Pulmonary artery endothelial cell (primary cell): ENCODE measurements around the gene EHMT1. TPM values are rescaled to one million over a fixed set of nuclear protein-coding genes. Genes with fewer than 3 reads are reported as not detected.

Source experiments
- DNase-seq: peaks from one replicate; pipeline ENCODE4 v3.0.0-alpha.2; 2011; ENCODE audit warnings: low read depth, low spot score
- total RNA-seq: library from RNA; depleted of rRNA; stranded (reverse); fragments of >200 nt; gene quantifications from 2 replicates; pipeline ENCODE4 v1.2.3, GENCODE V29; 2014

EHMT1 gene
- total RNA-seq, 1 donor from 2014 or later: 68.3 TPM

DNA sequence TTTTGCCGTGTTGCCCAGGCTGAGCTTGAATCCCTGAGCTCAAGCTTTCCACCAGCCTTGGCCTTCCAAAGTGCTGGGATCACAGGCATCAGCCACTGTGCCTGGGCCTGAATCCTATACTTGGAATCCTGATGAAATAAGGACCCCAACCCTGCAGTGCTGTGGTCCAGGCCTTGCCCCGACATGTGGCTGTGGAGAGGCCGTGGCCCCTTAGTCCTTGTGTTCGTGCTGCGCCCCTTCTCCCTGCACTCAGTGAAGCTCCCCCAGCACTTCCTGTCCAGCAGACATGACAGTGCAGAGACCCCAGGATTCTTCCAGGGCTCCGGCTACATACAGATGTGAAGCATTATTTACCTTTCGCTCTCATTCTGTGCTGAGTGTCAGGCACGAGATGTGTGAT, 52.9 kb downstream of the EHMT1 start:
- no peak for DNase-seq

DNA sequence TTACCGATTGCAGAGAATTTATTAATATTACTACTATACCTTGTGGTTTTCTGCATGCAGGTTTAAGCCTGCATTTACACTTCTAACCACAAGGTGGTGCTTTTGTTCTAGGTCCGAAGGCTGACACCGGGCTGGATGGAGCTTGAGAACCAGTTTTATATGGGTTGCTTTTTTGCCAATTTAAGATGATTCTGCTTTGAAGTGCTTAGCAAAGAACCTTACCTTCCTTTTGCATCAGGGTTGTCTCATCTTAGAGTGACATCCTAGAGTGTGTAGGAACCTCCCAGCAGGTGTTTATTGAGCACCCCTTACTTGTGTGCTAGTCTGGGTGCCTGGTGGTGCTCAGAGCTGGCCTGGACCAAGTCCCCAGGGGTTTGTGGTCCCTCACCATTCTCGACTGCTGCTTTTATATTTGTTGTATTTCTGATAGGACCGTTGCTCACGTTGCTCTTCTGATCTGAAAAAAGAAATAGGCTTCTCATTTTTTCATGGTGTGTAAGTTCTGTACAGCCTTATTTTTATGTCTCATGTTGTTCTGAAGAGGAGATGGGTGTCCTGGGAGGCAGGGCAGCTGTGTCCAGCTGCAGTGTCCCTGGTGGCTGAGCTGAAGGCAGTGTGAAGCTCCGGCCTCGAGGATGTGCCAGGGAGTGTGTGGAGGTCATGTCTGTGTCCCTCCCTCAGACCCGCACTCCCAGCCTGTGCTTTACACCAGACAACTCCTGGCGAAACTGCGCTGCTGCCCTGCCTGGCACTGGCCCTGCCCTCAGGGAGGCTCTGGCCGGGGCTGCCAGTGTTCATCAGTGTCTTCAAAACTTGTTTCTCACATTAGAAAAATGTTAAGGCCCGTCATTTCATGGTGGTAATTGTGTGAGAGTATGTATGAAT, 54.3 kb downstream of the EHMT1 start:
- DNase-seq: peak; percentile 27

DNA sequence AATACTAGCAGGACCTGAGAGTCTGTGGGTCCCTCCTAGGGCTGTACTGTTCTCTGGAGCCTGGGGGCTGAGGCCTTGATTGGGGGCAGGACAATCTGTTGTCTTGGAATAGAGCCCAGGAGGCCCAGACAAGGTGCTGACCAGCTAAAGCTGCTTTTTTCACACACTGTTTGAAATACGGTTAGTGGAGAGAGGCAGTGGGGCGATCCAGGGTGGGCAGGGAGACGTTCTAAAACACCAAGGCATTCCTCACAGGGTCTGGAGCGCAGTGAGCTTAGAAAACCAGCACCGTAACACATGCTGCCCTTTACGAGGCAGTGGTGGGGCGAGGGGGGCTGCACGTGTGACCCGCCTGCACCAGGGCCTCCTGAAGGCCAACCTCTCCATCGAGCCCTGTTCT, 55.1 kb downstream of the EHMT1 start:
- no peak for DNase-seq

DNA sequence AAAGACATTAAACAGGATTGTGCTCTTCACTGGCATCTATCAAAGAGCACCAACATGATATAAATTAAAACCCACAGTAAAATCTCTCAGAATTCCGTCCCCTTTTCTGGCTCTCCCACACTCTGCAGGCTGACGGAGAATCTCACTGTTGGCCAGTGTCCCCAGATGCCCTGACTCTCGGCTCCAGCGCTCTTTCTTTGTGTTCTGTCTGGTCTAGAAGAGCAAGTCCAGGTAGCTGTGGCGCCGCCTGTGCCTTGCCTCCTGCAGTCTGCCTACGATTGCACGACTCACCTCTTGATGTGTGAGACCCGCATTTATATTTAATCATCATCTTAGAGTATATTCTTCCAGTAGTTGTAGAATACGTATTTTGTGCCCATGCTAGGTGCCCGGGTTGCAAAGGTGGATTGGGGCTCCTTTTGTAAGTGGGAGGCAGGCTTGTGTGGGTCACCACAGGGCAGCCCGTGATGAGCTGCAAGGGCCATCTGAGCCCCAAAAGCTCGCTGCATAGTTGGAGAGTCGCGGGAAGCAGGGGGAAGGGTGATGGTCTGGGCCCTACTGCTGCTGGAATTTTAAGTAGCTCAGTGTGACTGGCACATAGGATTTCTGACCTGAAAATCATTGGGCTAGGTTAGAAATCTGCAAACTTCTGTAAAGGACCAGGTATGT, 55.6 kb downstream of the EHMT1 start:
- DNase-seq: no peak

DNA sequence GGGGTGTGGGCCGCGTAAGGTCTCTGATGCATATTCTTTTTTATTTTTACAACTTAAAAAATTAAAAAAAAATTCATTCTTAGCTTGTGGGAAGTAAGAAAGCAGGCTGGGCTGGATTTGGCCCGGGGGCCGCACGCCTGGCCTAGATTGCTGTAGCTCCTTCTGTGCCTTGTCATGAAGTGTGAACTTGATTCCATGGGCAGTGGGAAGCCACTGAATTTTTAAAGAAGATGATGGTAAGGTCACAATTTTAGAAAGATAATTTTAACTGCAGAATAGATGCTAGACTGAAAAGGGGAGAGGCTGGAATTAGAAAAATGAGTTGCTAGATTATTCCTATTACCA, 56.1 kb downstream of the EHMT1 start:
- no peak for DNase-seq

DNA sequence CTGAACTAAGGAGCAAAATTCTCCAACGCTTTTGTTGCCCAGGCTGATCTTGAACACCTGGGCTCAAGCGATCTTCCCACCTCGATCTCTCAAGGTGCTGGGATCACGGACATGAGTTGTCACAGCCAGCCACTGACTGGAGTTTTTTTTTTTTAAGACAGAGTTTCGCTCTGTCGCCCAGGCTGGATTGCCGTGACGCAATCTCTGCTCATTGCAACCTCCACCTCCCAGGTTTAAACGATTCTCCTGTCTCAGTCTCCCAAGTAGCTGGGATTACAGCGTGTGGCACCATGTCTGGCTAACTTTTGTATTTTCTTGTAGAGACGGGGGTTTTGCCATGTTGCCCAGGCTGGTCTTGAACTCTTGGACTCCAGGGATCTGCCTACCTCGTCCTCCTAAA, 58.2 kb downstream of the EHMT1 start:
- DNase-seq: no peak

DNA sequence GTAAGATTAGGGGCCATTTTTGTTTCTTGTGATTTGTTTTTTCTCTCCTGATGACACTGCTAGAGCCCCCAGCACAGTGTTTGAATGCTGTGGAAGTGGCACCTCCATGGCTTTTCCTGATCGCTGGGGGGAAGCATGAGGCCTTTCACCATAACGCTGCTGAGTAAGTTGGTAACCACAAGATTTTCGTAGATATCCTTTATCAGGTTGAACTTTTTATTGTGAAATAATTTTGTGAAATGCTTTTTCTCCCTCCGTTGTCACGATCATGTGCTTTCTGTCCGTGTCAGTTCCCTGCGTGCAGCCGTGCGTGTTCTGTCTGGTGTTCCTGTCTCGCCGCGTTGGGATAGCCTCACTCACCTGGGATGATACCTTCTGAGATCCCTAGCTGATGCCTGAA, 59.4 kb downstream of the EHMT1 start:
- DNase-seq: no peak

DNA sequence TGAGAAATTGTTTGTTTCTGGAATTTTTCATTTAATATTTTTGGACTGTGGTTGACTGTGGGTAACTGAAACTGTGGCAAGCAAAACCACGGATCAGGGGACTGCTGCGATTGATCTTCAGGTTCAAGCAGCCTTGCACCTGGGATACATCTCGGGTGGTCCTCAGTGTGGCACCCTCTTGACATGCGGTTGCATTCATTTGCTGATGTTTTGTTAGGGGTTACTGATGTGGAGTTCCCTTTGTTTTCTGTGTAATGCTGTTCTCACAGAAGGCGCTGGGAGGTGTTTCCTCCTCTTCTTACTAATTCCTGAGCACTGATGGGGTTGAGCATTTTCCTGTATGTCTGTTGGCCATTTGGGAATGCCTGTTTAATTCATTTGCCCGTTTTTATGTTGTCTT, 60.4 kb downstream of the EHMT1 start:
- DNase-seq: no peak

DNA sequence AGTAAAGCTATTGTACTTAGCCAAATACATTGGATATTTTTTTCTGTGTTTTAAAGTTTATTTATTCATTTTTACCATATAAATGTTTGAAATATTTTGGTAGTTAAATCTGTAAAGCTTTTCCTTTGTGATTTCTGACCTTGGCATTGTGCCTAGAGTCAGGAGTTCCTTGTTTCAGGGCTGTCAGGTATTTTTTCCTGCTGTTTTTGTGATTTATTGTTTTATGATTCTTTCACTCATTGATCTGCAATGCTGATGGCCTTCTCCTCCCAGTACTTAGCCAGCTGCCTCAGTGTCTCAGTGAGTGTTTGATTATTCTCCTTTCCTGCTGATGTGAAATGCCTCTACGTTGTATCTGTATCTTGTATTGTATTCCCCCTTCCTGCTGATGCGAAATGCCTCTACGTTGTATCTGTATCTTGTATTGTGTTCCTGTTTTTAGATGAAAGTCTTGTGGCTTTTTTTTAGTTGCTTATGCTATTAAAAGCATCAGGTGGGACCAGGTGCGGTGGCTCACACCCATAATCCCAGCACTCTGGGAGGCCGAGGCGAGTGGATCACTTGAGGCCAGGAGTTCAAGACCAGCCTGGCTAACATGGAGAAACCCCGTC, 61.0 kb downstream of the EHMT1 start:
- DNase-seq: no peak

DNA sequence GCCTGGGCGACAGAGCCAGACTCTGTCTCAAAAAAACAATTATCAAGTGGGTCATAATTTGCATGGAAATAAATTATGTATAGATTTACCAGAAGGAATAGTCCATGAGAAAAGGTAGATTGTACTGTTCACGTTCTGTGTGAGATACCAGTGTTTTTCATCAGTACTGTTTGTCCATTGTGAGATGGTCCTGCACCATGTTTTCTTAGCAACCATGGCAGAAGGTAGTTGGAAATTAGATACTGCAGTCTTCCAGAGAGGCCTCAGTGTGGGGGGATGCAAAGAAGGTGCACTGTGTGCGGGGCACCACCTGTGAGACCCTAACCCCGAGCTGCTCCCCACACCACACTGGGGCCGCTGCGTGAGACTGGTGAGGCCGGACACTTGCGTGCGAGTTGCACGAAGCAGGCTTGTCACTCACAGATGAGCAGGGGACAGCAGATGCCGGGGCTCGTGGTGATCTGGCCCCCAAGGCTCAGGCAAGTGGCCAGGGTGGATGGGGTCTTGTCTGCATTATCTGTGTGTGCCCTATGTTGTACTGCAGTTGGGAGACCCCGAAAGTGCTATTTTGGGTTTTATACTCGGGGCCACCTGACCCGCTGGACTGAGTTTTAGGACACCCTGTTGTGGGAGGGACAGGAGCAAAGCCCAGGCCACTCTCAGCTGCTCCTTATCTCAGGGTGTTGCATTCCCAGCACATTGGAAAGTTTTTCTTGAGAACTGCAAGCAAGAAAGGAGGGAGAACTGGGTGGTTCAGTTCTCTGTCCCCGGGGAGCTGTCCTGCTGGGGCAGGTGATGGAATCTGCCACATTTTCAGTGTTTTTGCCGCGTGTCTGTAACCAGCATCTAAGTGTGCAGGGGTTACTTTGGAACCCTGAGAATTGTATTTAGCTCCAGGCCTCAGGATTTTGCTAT, 61.9 kb downstream of the EHMT1 start:
- DNase-seq: no peak

DNA sequence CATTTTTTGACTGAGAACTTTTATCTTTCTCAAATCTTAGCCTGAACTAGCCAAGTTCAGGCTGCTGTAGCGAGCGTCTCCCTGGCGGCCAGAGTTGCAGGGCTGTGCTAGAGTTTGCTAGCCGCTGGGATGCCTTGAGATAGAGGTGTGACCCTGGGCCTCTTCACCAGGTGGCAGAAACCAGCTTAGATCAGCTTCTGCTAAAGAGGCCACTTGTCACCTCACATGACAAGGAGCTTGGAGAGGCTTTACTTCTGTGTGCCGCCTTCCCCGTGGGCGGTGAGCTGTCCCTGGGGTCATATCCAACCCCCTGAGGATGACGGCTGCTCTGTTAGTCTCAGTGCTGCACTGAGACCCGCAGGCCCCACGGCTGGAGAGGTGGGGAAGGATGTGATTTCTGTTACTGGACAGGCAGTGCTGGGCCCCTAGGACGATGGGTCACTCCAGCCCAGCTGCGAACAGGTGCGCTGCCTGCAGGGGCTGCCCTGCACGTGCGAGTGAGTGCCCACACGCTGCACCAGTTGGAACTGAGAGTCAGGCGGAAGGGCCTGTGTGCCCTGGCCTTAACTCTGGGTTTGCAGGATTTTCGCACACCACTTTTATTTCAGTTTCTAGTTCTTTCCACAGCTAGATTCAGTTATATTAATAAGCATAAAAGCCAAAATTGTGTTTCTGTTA, 63.8 kb downstream of the EHMT1 start:
- DNase-seq: no peak

DNA sequence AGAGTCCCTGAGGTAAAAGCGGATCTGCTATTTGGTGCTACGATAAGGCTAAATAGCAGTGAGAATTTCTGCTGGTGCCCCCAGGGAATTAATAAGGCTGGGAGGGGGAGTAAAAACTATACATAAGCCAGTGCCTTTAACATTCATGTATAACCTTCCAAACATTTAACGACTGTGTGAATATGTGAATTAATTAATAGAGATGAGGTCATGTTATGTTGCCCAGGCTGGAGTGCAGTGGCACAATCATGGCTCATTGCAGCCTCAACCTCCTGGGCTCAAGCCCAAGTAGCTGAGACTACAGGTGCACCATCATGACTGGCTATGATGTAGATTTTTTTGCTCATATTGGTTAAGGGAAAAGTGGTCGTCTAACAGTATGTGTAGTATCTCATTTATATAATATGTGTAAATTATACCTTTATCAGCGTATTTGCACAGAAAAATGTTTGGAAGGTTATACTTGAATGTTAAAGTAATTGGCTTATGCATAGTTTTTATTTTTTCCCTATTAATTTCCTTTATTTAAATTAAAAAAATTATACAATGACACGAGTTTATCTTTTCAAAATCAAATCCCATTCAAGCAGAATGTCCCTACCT, 64.6 kb downstream of the EHMT1 start:
- no peak for DNase-seq

DNA sequence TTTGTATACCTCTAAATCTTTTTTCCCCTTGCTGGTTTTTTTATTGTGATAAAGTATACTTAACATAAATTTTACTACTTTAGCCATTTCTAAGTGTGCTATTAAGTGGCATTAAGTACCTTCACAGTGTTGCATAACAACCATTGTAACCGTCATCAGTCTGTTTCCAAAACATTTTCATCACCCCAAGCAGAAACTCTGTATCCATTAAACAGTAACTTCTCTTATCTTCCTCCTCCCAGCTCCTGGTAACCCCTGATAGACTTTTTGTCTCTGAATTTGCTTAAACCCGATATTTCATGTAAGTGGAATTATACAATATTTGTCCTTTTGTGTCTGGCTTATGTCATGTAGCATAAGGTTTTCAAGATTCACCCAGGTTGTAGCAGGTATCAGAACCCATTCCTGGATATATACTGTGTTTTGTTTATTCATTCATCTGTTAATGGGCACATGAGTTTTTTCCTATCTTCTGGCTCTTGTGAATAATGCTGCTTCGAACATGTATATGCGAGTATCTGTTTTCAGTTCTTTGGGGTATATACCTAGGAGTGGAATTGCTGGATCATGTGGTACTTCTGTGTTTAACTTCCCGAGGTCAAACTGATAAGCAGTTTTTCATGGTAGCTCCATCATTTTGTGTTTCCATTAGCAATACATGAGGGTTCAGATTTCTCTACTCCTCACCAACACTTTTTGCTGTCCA, 66.4 kb downstream of the EHMT1 start:
- DNase-seq: no peak

DNA sequence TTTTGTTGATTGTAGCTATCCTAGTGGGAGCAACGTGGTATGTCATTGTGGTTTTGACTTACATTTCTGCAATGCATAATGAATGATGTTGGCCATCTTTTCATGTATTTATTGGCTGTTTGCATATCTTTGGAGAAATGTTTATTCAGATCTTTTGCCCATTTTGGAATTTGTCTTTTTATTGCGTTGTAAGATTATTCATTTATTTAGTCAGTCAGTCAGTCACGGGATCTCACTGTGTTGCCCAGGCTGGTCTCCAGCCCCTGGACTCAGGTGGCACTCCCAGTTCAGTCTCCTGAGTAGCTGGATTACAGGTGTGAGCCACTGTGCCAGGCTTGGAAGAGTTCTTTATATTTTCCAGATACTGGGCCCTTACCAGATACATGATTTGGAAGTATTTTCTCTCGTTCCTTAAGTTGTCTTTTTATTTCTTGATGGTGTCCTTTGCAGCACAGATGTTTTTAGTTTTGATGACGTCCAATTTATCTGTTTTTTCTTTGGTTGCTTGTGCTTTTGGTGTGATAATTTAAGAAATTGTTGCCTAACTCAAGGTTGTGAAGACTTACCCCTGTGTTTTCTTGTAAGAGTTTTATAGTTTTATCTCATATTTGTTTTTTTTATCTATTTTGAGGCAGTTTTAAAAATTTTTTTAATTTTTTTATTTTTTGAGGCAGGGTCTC, 67.1 kb downstream of the EHMT1 start:
- no peak for DNase-seq

DNA sequence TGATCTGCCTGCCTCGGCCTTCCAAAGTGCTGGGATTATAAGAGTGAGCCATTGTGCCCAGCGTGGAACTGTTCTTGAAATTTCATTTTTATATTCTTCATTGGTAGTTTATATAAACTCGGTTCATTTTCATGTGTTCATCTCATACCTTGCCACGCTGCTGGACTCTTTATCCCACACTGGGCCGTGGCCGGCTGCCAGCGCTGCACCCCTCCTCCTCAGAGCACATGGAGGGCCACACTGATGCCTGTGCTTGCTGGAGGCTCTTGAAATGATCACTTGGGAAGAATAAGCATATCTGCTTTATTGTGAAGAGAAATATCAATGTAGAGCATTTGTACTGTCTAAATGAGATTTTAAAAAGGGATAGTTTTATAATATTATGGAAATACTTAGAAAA, 69.5 kb downstream of the EHMT1 start:
- DNase-seq: no peak

DNA sequence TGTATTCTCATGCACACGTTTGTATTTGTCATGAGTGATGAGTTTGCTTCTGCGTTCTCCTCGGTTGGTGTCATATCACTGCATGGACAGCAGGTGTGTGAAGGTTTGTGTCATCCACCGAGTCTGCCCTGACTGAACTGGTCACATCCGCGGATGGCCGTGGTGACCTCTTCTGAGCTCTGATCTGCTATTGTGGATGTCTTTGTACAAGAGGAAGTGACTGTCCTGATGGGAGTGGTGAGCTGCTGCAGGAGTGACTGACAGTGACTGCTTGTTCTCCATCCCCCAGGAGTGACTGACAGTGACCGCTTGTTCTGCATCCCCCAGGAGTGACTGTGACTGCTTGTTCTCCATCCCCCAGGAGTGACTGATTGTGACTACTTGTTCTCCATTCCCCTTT, 69.9 kb downstream of the EHMT1 start:
- DNase-seq: no peak

DNA sequence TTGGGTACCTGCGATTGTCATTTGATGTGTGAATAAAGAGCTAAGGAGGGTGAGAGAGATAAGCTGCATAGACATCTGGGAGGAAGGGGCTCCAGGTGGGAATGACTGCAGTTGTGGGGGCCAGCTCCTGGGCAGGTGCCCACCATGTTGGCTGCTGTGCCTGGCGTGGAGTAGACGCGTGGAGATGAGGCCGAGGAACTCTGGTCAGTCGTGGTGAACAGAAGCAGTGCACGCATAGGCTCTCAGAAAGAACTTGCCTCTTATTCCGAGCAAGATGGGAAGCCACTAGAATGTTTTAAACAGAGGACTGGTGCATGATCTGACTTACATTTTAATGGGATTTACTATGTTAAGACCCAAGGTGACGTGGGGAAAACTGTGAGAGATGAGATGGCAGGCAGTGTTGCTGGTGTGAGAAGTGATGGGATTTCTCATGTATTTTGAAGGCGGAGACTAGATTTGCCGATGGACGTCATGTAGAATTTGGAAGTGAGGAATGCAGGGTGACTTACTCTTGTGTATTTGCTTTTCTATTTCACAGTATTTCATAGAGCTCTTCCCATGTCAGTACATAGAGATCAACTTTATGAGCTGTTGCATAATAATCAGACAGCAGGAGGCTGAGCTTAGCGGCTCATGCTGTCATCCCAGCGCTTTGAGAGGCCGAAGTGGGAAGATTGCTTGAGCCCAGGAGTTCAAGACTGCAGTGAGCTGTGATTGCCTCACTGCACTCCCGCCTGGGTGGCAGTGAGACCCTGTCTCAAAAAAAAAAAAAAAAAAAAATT, 71.1 kb downstream of the EHMT1 start:
- no peak for DNase-seq

DNA sequence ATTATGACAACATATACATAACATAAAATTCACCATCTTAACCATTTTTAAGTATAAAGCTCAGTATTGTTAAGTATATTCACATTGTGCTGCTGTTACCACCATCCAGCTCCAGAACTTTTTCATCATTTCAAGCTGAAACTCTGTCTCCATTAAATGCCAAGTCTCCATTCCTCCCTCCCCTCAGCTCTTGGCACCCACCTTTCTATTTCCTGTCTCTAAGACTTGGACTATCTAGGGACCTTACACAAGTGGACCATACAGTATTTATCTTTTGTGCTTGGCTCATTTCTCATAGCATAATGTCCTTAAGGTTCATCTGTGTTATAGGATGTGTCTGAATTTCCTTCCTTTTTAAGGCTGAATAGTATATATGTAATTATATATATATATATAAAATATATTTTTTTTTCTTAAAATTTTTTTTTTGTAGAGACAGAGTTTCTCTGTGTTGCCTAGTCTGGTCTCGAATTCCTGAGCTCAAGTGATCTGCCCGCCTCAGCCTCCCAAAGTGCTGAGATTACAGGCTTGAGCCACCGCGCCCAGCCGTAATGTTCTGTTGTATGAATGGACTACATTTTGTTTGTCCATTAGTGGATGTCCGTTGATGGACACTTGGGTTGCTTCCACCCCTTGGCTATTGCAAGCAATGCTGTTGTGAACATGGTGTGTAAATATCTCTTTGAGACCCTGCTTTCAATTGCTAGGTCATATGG, 72.3 kb downstream of the EHMT1 start:
- no peak for DNase-seq
